ENCODE results near the gene EPB41L4A. TPM values are rescaled to one million over a fixed set of nuclear protein-coding genes. Genes with fewer than 3 reads are reported as not detected.

The EPB41L4A gene
- total RNA-seq, 1 experiment from 2014 or later, result 28.6 TPM

DNA sequence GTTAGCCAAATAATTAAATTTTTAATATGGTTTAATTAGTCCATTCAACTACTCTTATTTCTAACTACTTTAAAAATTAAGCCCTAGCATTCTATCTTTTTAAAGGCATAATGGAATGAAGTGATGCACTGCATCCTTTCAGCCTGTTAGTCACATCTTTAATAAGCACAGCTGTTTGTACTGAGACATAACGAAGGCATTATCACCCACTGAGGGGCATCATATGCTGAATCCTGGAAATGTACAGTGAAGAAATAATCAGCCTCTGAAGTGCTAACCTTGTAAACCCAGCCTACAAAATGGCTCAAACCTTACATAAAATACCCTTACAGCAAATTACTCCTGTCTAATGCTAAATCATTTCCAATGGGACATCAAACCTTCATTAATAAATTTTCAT, 33.1 kb downstream of the EPB41L4A start:
- Mint-ChIP-seq H3K27ac (ENCODE audit: unreplicated experiment) (no peak overlapping the region), H3K4me3 (ENCODE audit: low read depth, unreplicated experiment) (no peak overlapping the region), H3K4me1 (ENCODE audit: low read depth, unreplicated experiment) (peaks cover 19% of the 10 kb centered on the region), H3K27me3 (ENCODE audit: unreplicated experiment) (no peaks in the 10 kb centered on the region), H3K36me3 (ENCODE audit: insufficient read depth, unreplicated experiment) (no peaks in the 10 kb centered on the region), H3K9me3 (ENCODE audit: low read depth, unreplicated experiment) (no peaks in the 10 kb centered on the region)
- no peak for TF ChIP-seq CTCF (IDR thresholded peaks at IDR 0.05; ENCODE audit: unreplicated experiment)
- no TSS peak for BruUV-seq (replicated peaks)
- CTCF ChIA-PET, result interaction anchor here (0.6 kb wide), 1 partner anchor 219 kb away, joined by 7 read pairs; no protein-coding TSS in a partner anchor
- DNase-seq, result no peak
- intact Hi-C loops (cut with micrococcal nuclease; ENCODE audit: unreplicated experiment), result no loop called here

DNA sequence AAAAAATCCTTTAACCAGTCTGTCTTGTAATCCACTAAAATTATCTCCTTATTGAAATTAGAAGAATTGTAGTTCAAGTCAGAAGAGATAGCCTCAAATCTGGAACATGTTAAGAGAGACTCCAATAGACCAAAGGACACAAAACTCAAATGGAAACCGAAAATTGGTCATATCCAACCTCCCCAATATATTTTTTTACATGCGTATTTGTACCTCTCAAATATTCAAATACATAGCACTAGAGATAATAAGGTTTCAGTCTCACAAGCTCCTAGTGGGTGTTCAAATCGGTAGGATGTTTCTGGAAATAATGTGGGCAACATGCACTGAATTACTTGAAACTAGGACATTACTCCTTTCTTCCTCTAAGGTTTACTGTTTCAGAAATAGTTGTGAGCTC, 33.5 kb downstream of the EPB41L4A start:
- Mint-ChIP-seq H3K36me3 (ENCODE audit: insufficient read depth, unreplicated experiment) (no peaks in the 10 kb centered on the region), H3K27me3 (ENCODE audit: unreplicated experiment) (no peaks in the 10 kb centered on the region), H3K4me3 (ENCODE audit: low read depth, unreplicated experiment) (no peak overlapping the region), H3K9me3 (ENCODE audit: low read depth, unreplicated experiment) (no peaks in the 10 kb centered on the region), H3K27ac (ENCODE audit: unreplicated experiment) (no peak overlapping the region), H3K4me1 (ENCODE audit: low read depth, unreplicated experiment) (peaks cover 15% of the 10 kb centered on the region)
- intact Hi-C loops (cut with micrococcal nuclease; ENCODE audit: unreplicated experiment), result no loop called here
- no peak for TF ChIP-seq CTCF (IDR thresholded peaks at IDR 0.05; ENCODE audit: unreplicated experiment)
- no peak for DNase-seq
- no TSS peak for BruUV-seq (replicated peaks)
- CTCF ChIA-PET, result interaction anchor here (0.6 kb wide), 1 partner anchor 219 kb away, joined by 7 read pairs; no protein-coding TSS in a partner anchor

GRCh38 chr5:112384523-112384922, 34.6 kb downstream of the EPB41L4A start:
- H3K4me3 Mint-ChIP-seq (ENCODE audit: low read depth, unreplicated experiment), result no peak overlapping the region
- no TSS peak for BruUV-seq (replicated peaks)
- intact Hi-C loops (cut with micrococcal nuclease; ENCODE audit: unreplicated experiment), result no loop called here
- CTCF ChIA-PET, result interaction anchor here (0.6 to 0.7 kb wide), 3 partner anchors 29 to 418 kb away, joined by 4 to 10 read pairs (median 5); no protein-coding TSS in a partner anchor
- DNase-seq, result no peak
- TF ChIP-seq CTCF (IDR thresholded peaks at IDR 0.05; ENCODE audit: unreplicated experiment), result no peak
- no peaks in the 10 kb centered on the region for H3K9me3 Mint-ChIP-seq (ENCODE audit: low read depth, unreplicated experiment)
- H3K4me1 Mint-ChIP-seq (ENCODE audit: low read depth, unreplicated experiment), result peaks cover 14% of the 10 kb centered on the region
- H3K27ac Mint-ChIP-seq (ENCODE audit: unreplicated experiment), result no peak overlapping the region
- no peaks in the 10 kb centered on the region for H3K27me3 Mint-ChIP-seq (ENCODE audit: unreplicated experiment)
- H3K36me3 Mint-ChIP-seq (ENCODE audit: insufficient read depth, unreplicated experiment), result no peaks in the 10 kb centered on the region

GRCh38 chr5:112382886-112383285, 36.2 kb downstream of the EPB41L4A start:
- DNase-seq, result no peak
- Mint-ChIP-seq H3K9me3 (ENCODE audit: low read depth, unreplicated experiment) (no peaks in the 10 kb centered on the region), H3K36me3 (ENCODE audit: insufficient read depth, unreplicated experiment) (no peaks in the 10 kb centered on the region), H3K4me3 (ENCODE audit: low read depth, unreplicated experiment) (no peak overlapping the region), H3K4me1 (ENCODE audit: low read depth, unreplicated experiment) (peaks cover 2% of the 10 kb centered on the region), H3K27me3 (ENCODE audit: unreplicated experiment) (no peaks in the 10 kb centered on the region), H3K27ac (ENCODE audit: unreplicated experiment) (no peak overlapping the region)
- CTCF ChIA-PET, result no interaction called here
- no peak for TF ChIP-seq CTCF (IDR thresholded peaks at IDR 0.05; ENCODE audit: unreplicated experiment)
- intact Hi-C loops (cut with micrococcal nuclease; ENCODE audit: unreplicated experiment), result no loop called here
- no TSS peak for BruUV-seq (replicated peaks)
